T-helper 1 cell treated with Interleukin-12 subunit alpha and Interleukin-12 subunit beta and Interleukin-4 antibody, amounts not matched to agents 30 μg/mL and 1 μg/mL, for 36 hours (primary cell): ENCODE data around the gene DGAT2.
A peak's percentile ranks its signal among the peaks of the same experiment; 100 is the strongest.

Experiments
- H3K27ac Mint-ChIP-seq: one replicate; pipeline ENCODE4 v1.8.0; 2021; ENCODE audit warnings: mild to moderate bottlenecking, mixed read lengths
- H3K27me3 Mint-ChIP-seq: one replicate; pipeline ENCODE4 v1.8.0; 2021; ENCODE audit warnings: low read depth, mixed read lengths
- H3K36me3 Mint-ChIP-seq: one replicate; pipeline ENCODE4 v1.8.0; 2021; ENCODE audit warnings: low read depth, mixed read lengths
- H3K4me1 Mint-ChIP-seq: one replicate; pipeline ENCODE4 v1.8.0; 2021; ENCODE audit warnings: low read depth, mixed read lengths
- H3K4me3 Mint-ChIP-seq: one replicate; pipeline ENCODE4 v1.8.0; 2021; ENCODE audit warnings: mild to moderate bottlenecking, moderate library complexity, mixed read lengths
- H3K9me3 Mint-ChIP-seq: one replicate; pipeline ENCODE4 v1.8.0; 2021; ENCODE audit warnings: mixed read lengths

DGAT2 gene

DNA sequence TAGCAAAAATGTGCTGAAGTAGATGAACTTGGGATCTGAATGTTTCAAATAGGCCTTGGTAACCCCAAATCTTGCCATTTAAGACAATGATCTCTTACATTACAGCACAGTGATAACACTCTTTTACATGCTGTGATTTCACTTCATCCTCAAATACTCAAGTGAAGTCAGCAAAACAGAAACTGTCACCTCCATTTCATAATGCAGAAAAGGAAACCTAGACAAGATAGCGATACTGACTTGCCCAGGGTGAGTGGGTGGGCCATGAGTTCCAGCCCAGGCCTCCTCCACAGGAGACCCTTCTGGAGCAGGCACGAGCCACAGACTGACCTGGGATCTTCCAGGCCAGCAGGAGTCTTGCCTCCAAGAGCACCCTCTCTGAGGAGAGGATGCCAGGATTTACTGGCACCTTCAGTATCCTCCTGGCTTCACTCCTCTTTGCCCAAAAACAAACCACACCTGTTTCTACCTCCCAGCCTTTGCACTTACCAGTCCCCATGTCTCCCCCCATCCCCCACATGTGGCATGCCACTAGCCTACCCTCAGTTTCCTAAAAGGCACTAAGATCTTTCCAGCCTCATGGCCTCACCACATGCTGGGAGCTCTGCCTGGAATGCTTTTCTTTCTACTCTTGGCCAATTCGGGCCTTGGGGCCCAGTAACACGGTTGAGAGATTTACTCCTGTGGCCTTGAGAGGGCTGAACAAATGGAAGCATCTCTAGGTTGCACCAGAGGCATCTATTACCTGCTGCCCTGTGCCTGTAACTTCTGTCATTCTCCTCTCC is 1.9 kb upstream of the DGAT2 start:
- Mint-ChIP-seq H3K4me1 (peaks cover 30% of the 10 kb centered on the region), H3K4me3 (no peak overlapping the region), H3K27ac (peak overlapping the region; percentile 20), H3K27me3 (peaks cover 24% of the 10 kb centered on the region), H3K9me3 (no peaks in the 10 kb centered on the region), H3K36me3 (no peaks in the 10 kb centered on the region)

DNA sequence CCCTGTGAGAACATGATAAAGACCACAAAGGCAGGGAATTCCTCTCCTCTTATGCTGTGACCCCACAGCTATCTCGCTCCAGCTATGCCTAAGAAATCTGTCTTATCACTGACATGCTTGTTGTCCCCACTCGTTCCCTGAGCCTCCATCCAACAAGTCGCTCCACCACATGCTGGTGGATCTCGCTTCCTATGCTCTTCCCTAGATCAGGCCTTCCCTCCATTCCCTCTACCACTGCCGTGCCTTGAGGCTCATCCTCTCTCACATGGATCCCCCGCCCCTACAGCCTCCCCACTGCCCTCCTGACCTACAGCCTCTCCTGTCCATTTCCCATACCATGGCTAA is 1.4 kb upstream of the DGAT2 start:
- peaks cover 30% of the 10 kb centered on the region for H3K4me1 Mint-ChIP-seq
- no peak overlapping the region for H3K27ac Mint-ChIP-seq

DNA sequence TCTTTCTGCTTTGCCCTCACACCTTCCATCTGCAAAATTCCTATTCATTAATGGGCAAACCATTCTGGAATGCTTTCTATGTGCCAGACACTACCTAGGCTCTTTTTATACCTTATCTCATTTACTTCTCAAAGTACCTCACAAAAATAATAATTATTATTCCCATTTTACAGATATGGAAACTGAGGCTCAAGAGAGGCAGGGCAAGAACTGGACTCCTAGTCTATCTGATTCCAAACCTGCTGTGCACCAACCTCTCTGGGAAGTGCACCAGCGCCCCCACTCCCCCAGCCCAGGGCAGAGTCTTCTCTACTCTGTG is 826 bp upstream of the DGAT2 start:
- Mint-ChIP-seq H3K27me3 (peaks cover 24% of the 10 kb centered on the region), H3K4me1 (peaks cover 34% of the 10 kb centered on the region), H3K4me3 (peak overlapping the region; percentile 74), H3K27ac (no peak overlapping the region), H3K36me3 (no peaks in the 10 kb centered on the region), H3K9me3 (no peaks in the 10 kb centered on the region)

More for the DNA sequence above, 1.4 kb upstream of the DGAT2 start:
- H3K9me3 Mint-ChIP-seq: no peaks in the 10 kb centered on the region
- H3K36me3 Mint-ChIP-seq: no peaks in the 10 kb centered on the region
- H3K27me3 Mint-ChIP-seq: peaks cover 24% of the 10 kb centered on the region
- no peak overlapping the region for H3K4me3 Mint-ChIP-seq

DNA sequence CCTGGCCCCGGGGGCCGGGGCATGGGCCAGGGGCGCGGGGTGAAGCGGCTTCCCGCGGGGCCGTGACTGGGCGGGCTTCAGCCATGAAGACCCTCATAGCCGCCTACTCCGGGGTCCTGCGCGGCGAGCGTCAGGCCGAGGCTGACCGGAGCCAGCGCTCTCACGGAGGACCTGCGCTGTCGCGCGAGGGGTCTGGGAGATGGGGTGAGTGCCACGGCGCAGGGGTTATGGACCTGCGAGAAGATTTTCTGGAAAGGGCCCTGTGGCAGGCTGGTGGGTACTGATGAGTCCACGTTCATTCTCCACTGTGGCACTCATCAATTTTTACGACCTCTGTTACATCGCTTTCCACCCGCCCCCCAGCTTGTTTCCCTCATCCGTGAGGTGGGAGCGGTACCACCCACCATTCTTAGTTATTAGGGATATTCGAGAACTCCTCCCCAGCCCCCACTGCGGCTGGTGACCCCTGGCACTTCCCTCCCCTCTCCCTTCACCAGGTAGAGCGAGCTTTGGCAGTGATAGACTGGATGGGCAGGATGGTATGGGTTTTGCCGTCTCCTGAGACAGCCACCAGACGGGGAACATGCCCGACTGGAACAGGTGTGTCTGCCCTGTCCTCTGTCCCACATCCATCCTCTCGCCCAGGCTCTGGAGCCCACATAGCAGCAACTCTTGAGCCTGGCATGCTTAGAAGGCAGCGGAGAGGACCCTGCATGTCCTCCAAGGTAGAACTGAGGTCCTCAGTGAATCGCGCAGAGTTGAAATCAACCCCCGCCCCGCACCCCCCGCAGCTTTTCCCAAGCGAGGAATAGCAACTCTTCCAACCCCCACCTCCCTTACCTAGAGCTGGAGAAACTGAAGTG is 562 bp downstream of the DGAT2 start:
- Mint-ChIP-seq H3K4me3 (peak overlapping the region; percentile 64), H3K27me3 (peaks cover 24% of the 10 kb centered on the region), H3K27ac (peak overlapping the region; percentile 41), H3K9me3 (no peaks in the 10 kb centered on the region), H3K36me3 (peaks cover 4% of the 10 kb centered on the region), H3K4me1 (peaks cover 41% of the 10 kb centered on the region)

DNA sequence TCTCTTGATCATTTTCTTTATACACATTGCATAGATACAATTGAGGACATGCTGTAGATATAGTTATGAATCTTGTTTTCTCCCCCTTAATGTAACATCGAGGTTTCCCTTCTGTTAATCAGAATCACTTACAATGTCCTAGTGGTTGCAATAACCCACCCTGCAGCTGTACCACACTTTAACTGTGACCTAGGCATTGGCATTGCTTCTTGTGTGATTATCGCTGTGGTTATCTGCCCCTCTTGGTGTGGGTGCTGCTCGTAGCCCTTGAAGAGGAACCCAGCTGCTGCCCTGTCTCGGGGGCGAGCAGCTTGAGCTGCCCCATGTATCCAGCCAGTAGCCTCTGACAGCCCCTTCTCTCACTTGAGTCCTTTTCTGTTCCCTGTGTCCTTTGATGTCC is 1.5 kb downstream of the DGAT2 start:
- peaks cover 4% of the 10 kb centered on the region for H3K36me3 Mint-ChIP-seq
- no peak overlapping the region for H3K27ac Mint-ChIP-seq

DNA sequence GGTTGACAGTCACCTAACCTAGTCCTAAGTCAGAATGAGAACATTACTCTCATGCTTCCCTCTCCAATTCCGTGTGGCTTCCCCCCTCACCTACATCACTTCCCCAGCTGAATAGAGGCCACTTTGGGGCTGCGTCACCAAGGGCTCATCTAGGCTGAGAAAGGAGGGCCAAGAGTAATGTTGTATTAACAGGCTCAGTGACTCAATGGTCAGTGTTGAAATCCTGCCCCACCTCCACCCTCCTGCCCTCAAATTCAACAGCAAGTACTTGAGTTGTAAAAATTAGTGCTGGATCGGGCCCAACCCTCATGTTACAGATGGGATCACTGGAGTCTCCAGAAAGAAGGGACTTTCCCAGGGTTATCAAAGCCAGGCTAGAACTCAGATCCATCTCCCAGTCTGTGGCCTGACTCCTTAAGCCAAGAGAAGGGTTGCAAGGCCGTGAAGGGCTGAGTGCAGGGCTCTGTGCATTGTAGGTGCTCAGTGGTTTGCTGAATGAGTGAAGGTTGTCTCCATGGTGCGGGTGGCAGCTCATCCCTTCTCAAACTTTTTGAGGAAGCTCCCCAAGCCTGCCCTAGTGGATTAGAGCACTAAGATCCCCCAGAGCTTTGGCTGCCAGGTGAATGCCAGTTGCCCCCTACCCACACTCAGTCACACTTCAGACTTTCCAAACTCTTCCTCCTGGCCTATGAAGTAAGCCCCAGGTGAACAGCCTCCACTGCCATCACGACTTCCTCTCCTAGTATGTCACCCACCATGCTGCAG is 3.2 kb downstream of the DGAT2 start:
- Mint-ChIP-seq H3K27ac (peak overlapping the region; percentile 39), H3K27me3 (peaks cover 24% of the 10 kb centered on the region), H3K4me1 (peaks cover 43% of the 10 kb centered on the region), H3K36me3 (peaks cover 4% of the 10 kb centered on the region), H3K9me3 (no peaks in the 10 kb centered on the region), H3K4me3 (no peak overlapping the region)

More for the DNA sequence above, 1.5 kb downstream of the DGAT2 start:
- Mint-ChIP-seq H3K9me3 (no peaks in the 10 kb centered on the region), H3K27me3 (peaks cover 24% of the 10 kb centered on the region), H3K4me1 (peaks cover 43% of the 10 kb centered on the region), H3K4me3 (peak overlapping the region; percentile 8)

DNA sequence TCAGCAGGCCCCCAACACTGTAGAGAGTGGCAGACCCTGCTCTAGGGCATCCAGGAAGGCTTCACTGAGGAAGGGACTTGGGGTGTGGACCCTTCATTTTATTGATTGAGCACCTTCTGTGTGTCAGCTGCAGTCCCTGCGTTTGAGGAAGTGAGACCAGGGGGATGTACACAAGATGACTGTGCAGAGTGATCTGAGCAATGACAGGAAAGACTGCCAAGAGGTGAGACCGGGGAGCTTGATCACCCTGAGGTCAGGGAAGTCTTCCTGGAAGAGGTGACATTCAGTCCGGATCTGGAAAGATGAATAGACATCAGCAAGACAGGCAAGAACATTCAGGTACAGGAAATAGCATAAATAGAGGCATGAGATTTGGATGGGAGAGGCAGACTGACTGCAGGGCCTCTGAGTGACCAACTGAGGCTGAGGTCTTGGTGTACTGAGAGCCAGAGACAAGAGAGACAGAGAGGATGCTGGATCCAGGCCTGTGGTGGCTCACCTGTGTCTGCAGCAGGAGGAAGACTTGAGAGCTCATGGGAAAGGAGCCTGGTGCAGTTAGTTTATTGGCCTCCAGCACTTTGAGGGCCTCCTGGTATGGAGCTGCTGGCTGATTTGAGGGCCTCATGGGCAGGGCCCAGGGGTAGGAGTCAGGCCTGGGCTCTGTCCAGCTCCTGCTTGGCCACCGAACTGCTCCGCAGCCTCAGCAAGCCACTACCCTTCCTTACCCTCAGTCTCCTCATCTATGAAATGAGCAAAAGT is 5.2 kb downstream of the DGAT2 start:
- Mint-ChIP-seq H3K4me1 (peaks cover 48% of the 10 kb centered on the region), H3K36me3 (peaks cover 4% of the 10 kb centered on the region), H3K27me3 (peaks cover 24% of the 10 kb centered on the region), H3K4me3 (peak overlapping the region; percentile 54), H3K9me3 (no peaks in the 10 kb centered on the region), H3K27ac (peak overlapping the region; percentile 91)

DNA sequence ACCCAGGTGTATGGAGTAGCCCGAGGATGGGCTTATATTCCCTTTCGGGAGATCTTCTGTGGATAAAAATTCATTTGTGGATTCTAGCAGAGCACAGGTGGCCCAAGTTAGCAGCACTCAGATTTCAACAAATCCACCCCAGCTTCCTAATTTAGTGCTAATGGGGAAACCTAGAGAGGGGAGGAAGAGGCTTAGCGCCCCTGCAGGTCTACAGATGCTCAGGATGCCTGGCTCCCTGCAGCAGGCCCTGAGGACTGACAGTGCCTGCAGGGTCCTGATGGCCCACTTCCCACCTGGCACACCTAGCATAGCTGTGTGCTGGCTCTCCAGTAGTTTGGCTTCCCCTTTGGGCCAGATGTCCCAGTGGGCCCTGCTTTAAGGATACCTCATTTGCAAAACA is 6.5 kb downstream of the DGAT2 start:
- Mint-ChIP-seq H3K9me3 (no peaks in the 10 kb centered on the region), H3K4me1 (peaks cover 41% of the 10 kb centered on the region), H3K27me3 (peaks cover 13% of the 10 kb centered on the region), H3K4me3 (no peak overlapping the region), H3K36me3 (peaks cover 4% of the 10 kb centered on the region), H3K27ac (no peak overlapping the region)

DNA sequence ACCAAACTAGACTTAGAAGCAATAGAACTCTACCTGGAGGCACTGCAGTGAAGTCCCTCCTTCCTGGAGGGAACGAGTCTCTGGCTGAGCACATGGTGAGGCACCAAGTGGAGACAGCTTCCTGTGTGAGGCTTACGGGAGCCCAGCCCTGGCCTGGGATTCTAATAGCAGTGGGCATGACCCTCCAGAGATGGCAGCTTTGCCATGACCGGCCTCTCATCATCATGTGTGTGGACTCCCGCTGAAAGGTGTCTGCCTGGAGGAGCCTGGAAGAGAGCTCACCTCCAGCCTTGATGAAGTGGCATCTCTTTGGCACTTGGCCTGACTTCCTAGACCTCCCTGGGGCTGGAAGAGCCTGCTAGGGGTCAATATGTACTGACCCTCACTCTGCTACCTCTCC is 8.0 kb downstream of the DGAT2 start:
- H3K27ac Mint-ChIP-seq: no peak overlapping the region
- H3K4me3 Mint-ChIP-seq: no peak overlapping the region
- H3K27me3 Mint-ChIP-seq: no peaks in the 10 kb centered on the region
- H3K4me1 Mint-ChIP-seq: peaks cover 34% of the 10 kb centered on the region
- no peaks in the 10 kb centered on the region for H3K9me3 Mint-ChIP-seq
- H3K36me3 Mint-ChIP-seq: peaks cover 4% of the 10 kb centered on the region

DNA sequence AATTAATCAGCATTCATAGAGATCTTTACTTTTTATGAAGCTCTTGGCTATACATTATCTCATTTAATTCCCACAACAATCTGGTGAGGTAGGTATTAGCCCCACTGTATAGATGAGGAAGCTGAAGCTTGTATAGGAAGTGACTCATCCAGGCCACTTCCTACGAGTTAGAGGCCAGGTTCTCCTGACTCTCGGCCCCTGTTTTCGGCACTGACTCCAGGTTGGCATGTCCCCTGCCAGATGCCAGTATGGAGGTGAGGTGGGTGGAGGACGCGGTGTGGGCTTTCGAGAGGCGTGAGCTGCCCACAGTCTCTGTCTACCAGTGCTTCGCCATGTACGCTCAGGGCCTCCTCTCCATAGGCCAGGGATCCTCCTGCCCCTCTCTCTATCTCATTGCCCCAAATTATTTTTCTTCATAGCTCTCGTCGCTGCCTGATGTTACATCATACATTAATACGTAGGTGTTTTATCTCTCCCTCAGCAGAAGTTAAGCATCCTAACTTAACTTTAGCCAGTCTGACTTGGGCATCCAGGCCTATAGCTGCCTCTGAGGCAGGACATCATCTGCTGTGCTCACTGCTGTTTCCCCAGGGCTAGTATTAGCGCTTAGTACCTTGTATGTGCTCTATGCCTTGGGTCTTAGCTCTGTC is 9.0 kb downstream of the DGAT2 start:
- Mint-ChIP-seq H3K36me3 (peaks cover 4% of the 10 kb centered on the region), H3K27ac (peak overlapping the region; percentile 53), H3K27me3 (no peaks in the 10 kb centered on the region), H3K4me1 (peaks cover 31% of the 10 kb centered on the region), H3K4me3 (no peak overlapping the region), H3K9me3 (no peaks in the 10 kb centered on the region)

DNA sequence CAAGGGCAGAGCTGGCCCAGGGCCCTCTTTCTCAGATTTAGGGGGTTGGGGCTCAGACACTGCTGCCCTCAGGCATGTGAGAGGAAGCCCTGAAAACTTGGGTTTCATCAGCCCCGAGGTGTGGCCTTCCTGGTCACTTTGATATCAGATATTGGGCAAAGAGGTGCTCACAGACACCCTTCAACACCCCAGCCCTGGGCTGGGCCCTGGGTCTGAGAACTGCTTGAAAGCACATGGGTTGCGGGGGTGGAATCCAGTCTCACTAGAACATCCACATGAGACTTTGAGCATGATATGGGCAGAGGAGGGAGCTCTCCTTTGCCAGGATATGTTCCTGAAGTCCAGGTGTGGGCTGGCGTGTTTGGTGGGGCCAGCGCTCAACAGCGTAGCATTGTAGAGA is 10.4 kb downstream of the DGAT2 start:
- Mint-ChIP-seq H3K9me3 (no peaks in the 10 kb centered on the region), H3K36me3 (no peaks in the 10 kb centered on the region), H3K4me3 (no peak overlapping the region), H3K27me3 (no peaks in the 10 kb centered on the region), H3K27ac (no peak overlapping the region), H3K4me1 (peaks cover 27% of the 10 kb centered on the region)

DNA sequence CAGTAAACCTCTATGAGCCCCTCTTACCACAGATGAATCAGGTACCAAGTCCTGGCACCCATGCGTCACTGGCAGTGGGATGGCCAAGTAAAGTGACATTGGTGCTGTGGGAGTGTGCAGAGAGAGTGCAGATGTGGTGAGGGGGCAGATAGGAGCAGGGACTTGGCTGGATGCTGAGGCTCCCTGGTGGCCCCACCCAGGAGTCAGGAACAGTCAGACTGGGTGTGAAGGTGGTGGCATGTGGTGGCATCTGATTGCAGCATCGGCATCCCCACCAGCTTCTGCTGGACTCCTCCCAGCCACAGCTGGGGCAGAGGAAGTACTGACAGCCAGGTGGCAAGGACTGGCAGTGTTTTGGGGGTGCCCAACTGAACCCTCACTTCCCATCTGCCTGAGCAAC is 11.4 kb downstream of the DGAT2 start:
- H3K36me3 Mint-ChIP-seq: no peaks in the 10 kb centered on the region
- H3K4me3 Mint-ChIP-seq: no peak overlapping the region

DNA sequence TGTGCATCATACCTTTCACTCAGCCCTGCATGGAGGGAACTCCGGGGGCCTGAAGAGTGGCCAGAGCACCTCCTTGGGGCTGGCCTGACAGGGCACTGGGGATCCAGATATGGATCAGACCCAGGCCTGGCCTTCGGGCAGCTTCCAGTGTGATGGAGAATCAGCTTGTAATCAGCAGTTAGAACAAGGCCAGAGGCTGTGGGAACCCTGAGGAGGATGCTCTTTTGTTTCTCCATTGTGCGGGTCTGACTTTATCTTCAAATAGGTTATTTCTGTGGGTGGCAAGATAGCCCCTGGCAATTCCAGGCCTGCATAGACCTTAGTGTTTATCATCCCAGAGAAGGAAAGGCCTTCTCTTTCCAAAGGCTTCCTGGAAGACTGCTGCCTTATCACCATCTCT is 12.3 kb downstream of the DGAT2 start:
- Mint-ChIP-seq H3K36me3 (no peaks in the 10 kb centered on the region), H3K4me3 (no peak overlapping the region), H3K4me1 (peaks cover 24% of the 10 kb centered on the region), H3K9me3 (no peaks in the 10 kb centered on the region), H3K27me3 (no peaks in the 10 kb centered on the region), H3K27ac (no peak overlapping the region)

More for the DNA sequence above, 11.4 kb downstream of the DGAT2 start:
- no peaks in the 10 kb centered on the region for H3K9me3 Mint-ChIP-seq
- H3K27me3 Mint-ChIP-seq: no peaks in the 10 kb centered on the region
- peaks cover 25% of the 10 kb centered on the region for H3K4me1 Mint-ChIP-seq
- no peak overlapping the region for H3K27ac Mint-ChIP-seq

DNA sequence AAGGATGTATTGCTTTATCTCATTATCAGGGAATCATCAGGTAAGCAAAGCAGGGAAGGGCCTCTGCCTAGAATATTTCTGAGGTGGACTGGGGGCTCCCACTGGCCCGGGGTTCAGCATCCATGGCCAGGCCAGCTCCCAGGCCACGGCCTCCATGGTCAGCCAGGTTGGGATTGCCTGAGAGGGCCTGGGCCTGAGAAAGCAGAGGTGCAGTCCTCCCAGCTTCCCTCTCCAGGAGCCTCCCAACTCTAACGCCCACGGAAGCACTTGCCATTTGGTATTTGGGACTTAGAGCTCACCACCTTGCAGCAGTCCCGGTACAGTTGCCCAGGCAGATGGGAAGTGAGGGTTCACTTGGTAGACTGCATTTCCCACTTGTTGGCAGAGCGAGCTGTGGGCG is 12.7 kb downstream of the DGAT2 start:
- no peak overlapping the region for H3K27ac Mint-ChIP-seq

More for the DNA sequence above, 12.7 kb downstream of the DGAT2 start:
- Mint-ChIP-seq H3K36me3 (no peaks in the 10 kb centered on the region), H3K9me3 (no peaks in the 10 kb centered on the region), H3K4me3 (no peak overlapping the region), H3K4me1 (peaks cover 21% of the 10 kb centered on the region), H3K27me3 (no peaks in the 10 kb centered on the region)
